ENCODE data around the gene SCYL1.

GRCh38 chr11:65576232-65576866 is 51.5 kb downstream of the SCYL1 start:
- TF ChIP-seq, protein P1, sequence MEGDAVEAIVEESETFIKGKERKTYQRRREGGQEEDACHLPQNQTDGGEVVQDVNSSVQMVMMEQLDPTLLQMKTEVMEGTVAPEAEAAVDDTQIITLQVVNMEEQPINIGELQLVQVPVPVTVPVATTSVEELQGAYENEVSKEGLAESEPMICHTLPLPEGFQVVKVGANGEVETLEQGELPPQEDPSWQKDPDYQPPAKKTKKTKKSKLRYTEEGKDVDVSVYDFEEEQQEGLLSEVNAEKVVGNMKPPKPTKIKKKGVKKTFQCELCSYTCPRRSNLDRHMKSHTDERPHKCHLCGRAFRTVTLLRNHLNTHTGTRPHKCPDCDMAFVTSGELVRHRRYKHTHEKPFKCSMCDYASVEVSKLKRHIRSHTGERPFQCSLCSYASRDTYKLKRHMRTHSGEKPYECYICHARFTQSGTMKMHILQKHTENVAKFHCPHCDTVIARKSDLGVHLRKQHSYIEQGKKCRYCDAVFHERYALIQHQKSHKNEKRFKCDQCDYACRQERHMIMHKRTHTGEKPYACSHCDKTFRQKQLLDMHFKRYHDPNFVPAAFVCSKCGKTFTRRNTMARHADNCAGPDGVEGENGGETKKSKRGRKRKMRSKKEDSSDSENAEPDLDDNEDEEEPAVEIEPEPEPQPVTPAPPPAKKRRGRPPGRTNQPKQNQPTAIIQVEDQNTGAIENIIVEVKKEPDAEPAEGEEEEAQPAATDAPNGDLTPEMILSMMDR (IDR thresholded peaks at IDR 0.05): no peak
- peak in 1 of 2 donors; percentile 4 for TF ChIP-seq POLR2A (IDR thresholded peaks at IDR 0.05)
